ENCODE results near the gene SLC6A5.
A peak's percentile ranks its signal among the peaks of the same experiment; 100 is the strongest.

The SLC6A5 gene

GRCh38 chr11:20611892-20612291 lies 12.5 kb downstream of the SLC6A5 start:
- in situ Hi-C loops (cut with HindIII; ENCODE audit: low pct_ligation_motif_present, low pct_unique_long_range_greater_than_20kb, low sequenced_read_pairs), result no loop called here
- DNase-seq, result no peak

GRCh38 chr11:20612416-20612815 lies 13.0 kb downstream of the SLC6A5 start:
- DNase-seq, result no peak
- in situ Hi-C loops (cut with HindIII; ENCODE audit: low pct_ligation_motif_present, low pct_unique_long_range_greater_than_20kb, low sequenced_read_pairs), result no loop called here

DNA sequence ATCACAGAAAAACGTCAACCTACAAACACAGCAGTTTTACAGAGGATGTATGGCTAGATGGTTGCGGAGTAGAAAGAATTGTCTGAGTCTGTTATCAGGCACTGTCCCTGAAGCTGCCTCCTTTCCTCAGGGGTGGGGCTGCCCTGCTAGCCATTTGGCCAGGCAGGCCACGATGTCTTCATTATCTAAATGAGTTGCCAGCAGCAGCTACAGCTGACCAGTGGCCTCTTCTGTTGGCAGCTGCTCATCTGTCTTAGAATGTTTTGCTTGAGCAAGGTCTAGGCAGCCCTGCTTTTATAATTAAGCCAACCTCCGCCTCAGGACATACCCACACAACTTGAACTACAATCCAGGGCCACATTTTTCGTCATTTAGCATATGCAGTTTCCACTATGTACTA lies 17.5 kb downstream of the SLC6A5 start:
- in situ Hi-C loops (cut with HindIII; ENCODE audit: low pct_ligation_motif_present, low pct_unique_long_range_greater_than_20kb, low sequenced_read_pairs), result no loop called here
- no peak for DNase-seq

DNA sequence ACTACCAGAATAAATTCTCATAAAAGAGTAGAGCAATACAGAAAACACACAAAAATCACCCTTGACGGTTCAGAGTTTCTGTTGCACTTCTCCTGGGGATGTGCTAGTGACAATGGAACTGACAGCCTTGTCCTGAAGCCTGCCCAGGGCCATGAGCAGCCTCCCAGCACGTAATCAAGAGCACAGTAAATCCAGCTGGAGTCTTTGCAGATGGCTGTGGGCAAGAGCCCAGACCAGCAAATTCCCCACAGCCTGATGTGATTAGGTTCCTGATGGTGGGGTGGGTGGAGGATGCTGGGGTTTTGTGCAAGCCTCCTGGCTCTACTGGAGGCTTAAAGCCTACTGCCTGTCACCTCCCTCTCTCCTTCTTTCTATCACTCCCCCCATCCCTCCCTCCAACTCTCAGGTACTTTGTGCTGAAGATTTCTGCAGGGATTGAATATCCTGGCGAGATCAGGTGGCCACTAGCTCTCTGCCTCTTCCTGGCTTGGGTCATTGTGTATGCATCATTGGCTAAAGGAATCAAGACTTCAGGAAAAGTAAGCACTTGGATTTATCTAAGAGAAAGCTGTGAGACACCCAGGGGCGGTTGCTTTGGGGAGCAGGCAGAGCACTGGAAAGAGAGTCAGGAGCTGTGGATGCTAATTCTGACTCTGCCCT lies 18.1 kb downstream of the SLC6A5 start:
- in situ Hi-C loops (cut with HindIII; ENCODE audit: low pct_ligation_motif_present, low pct_unique_long_range_greater_than_20kb, low sequenced_read_pairs), result no loop called here

DNA sequence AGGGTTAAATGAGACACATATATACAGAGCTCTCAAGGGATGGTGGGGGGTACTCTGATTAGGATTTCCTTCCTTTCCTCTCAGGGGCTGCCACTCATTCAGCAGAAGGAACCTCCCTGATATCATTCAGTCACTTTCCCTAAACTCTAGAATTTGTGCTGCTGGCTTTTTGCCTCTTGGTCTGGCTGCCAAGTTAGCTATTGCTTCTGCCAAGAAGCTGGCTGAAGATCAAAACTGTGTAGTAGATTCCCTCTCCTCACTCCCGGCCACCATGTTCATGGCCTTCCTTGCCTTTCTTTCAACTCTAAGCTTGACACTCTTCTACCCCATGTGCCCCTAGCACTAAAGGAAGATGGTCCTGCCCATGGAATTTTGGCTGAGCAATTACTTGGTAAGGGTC lies 18.7 kb downstream of the SLC6A5 start:
- in situ Hi-C loops (cut with HindIII; ENCODE audit: low pct_ligation_motif_present, low pct_unique_long_range_greater_than_20kb, low sequenced_read_pairs), result no loop called here
- DNase-seq, result no peak

More for the DNA sequence above, 18.1 kb downstream of the SLC6A5 start:
- DNase-seq, result no peak

GRCh38 chr11:20620988-20621387 lies 21.6 kb downstream of the SLC6A5 start:
- DNase-seq, result no peak
- in situ Hi-C loops (cut with HindIII; ENCODE audit: low pct_ligation_motif_present, low pct_unique_long_range_greater_than_20kb, low sequenced_read_pairs), result no loop called here

GRCh38 chr11:20621679-20622078 lies 22.3 kb downstream of the SLC6A5 start:
- no peak for DNase-seq
- in situ Hi-C loops (cut with HindIII; ENCODE audit: low pct_ligation_motif_present, low pct_unique_long_range_greater_than_20kb, low sequenced_read_pairs), result no loop called here

GRCh38 chr11:20623252-20623651 lies 23.8 kb downstream of the SLC6A5 start:
- DNase-seq, result no peak
- in situ Hi-C loops (cut with HindIII; ENCODE audit: low pct_ligation_motif_present, low pct_unique_long_range_greater_than_20kb, low sequenced_read_pairs), result no loop called here

DNA sequence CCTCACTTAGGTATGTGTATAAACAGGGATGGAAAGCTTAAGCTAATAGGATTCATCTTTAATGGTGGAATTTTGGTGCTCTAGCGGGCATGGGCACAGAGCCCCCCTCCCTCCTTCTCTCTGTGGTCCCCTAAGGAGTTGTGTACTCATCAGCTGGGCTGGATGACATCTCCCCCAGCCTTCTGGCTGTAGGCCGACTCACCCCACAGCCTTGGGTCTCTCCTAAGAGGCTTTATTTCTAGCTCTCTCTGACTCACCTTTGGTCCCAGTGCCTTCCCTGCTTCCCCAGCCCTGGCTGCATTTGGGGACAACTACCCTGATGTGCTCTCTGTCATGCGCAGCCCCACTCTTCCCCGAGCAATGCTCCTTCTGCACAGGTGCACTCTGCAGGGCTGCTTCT lies 26.9 kb downstream of the SLC6A5 start:
- no peak for DNase-seq
- in situ Hi-C loops (cut with HindIII; ENCODE audit: low pct_ligation_motif_present, low pct_unique_long_range_greater_than_20kb, low sequenced_read_pairs), result no loop called here

DNA sequence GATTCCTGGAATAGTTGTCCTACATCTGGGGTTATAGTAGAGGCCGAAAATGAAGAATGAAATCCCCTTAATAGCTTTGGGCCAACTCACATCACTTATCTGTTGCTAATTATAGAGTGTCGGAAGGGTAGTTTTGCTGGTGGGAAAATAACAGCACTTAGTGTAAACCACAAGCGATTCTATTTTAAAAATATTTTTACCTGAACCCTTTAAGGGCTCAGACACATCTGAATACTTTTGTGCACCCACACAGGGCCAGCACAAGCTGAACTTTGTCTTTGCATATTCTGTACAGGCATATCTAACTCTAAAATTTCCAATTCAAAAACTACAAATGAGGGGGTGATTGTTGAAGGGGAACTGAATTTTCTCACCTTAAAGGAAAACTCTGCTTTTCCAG lies 27.6 kb downstream of the SLC6A5 start:
- in situ Hi-C loops (cut with HindIII; ENCODE audit: low pct_ligation_motif_present, low pct_unique_long_range_greater_than_20kb, low sequenced_read_pairs), result no loop called here

GRCh38 chr11:20627701-20628100 lies 28.3 kb downstream of the SLC6A5 start:
- DNase-seq, result no peak

More for the DNA sequence above, 27.6 kb downstream of the SLC6A5 start:
- DNase-seq, result no peak

GRCh38 chr11:20631519-20632168 lies 32.2 kb downstream of the SLC6A5 start:
- in situ Hi-C loops (cut with HindIII; ENCODE audit: low pct_ligation_motif_present, low pct_unique_long_range_greater_than_20kb, low sequenced_read_pairs), result no loop called here
- no peak for DNase-seq

More at GRCh38 chr11:20627701-20628100, 28.3 kb downstream of the SLC6A5 start:
- in situ Hi-C loops (cut with HindIII; ENCODE audit: low pct_ligation_motif_present, low pct_unique_long_range_greater_than_20kb, low sequenced_read_pairs), result no loop called here

DNA sequence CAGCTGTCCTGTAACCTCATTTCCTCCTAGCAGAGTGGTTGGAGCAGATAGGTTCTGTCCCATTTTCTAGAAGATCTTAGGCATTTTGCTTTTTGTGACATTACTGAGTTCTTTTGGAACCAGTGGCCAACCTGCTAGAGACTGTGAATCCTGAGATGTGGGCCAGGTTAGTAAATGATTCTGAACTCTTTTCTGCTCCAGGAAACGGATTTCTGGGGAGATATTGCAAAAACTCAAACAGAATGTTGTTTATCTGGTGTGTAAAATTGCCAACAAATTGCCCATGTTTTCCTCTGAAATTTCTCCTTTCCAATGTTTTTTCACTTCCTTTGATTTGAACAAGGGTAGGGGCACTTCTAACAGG lies 32.7 kb downstream of the SLC6A5 start:
- DNase-seq, result no peak
- in situ Hi-C loops (cut with HindIII; ENCODE audit: low pct_ligation_motif_present, low pct_unique_long_range_greater_than_20kb, low sequenced_read_pairs), result no loop called here

- in situ Hi-C loops (cut with HindIII; ENCODE audit: low pct_ligation_motif_present, low pct_unique_long_range_greater_than_20kb, low sequenced_read_pairs), result no loop called here
- no peak for DNase-seq
Measured at GRCh38 chr11:20634044-20634443, 34.6 kb downstream of the SLC6A5 start.

DNA sequence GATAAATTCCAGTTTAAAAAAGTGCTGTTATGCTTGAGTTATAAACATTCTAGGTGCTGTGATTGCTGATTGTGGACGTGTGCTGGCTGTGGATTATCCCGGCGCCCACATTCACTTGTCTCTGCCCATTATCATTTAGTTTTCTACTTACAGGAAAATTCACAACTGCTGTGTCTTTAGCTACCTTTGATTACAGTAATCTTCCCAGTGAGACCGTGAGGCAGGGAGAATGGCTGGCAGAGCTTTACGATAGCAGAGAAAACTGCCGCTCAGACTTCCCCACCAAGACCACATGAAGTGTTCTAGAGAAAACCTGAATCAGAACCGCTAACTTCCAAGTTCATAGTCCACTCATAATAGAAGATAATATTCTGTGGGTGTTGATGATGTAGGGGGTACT lies 35.4 kb downstream of the SLC6A5 start:
- in situ Hi-C loops (cut with HindIII; ENCODE audit: low pct_ligation_motif_present, low pct_unique_long_range_greater_than_20kb, low sequenced_read_pairs), result no loop called here
- DNase-seq, result no peak

DNA sequence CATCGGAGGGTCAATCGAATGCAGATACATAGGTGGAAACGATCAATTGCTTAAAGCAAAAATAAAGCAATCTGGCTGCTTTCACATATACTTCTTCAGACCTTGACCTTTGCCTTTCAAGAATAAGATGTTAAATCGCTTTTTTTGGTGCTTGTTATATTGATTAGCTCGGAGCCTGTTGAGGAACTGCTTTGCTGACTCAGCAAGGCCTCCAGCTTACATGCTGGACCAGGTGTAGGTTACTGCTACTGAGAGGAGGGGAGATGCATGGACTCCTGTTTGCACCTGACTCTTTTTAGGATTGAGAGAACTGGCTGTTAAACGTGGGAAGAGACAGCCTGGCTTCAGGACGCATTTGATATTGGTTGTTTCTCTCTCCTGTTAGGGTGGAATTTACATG lies 38.7 kb downstream of the SLC6A5 start:
- in situ Hi-C loops (cut with HindIII; ENCODE audit: low pct_ligation_motif_present, low pct_unique_long_range_greater_than_20kb, low sequenced_read_pairs), result no loop called here
- DNase-seq, result no peak

DNA sequence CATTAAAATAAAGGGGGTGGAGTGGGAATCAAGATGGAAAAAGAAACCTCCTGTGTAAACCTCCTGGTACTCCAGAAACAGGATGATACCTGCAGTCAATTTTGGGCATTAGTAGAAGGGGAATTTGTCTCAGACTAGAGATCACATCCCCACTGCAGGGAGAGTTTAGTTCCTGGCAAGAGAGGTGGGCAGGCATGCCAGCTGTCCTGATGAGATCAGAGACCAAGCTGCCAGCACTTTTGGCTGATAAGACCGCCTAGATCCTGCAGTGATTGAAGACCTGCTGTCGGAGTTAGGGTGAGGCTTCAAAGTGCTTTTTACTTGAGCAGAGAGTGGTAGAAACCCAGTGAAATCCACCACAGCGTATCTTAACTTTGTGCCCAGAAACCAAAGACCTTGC lies 40.3 kb downstream of the SLC6A5 start:
- DNase-seq, result no peak
- in situ Hi-C loops (cut with HindIII; ENCODE audit: low pct_ligation_motif_present, low pct_unique_long_range_greater_than_20kb, low sequenced_read_pairs), result no loop called here

GRCh38 chr11:20640401-20640800 lies 41.0 kb downstream of the SLC6A5 start:
- no peak for DNase-seq
- in situ Hi-C loops (cut with HindIII; ENCODE audit: low pct_ligation_motif_present, low pct_unique_long_range_greater_than_20kb, low sequenced_read_pairs), result no loop called here

GRCh38 chr11:20644360-20644759 lies 45.0 kb downstream of the SLC6A5 start:
- no peak for DNase-seq
- in situ Hi-C loops (cut with HindIII; ENCODE audit: low pct_ligation_motif_present, low pct_unique_long_range_greater_than_20kb, low sequenced_read_pairs), result no loop called here

DNA sequence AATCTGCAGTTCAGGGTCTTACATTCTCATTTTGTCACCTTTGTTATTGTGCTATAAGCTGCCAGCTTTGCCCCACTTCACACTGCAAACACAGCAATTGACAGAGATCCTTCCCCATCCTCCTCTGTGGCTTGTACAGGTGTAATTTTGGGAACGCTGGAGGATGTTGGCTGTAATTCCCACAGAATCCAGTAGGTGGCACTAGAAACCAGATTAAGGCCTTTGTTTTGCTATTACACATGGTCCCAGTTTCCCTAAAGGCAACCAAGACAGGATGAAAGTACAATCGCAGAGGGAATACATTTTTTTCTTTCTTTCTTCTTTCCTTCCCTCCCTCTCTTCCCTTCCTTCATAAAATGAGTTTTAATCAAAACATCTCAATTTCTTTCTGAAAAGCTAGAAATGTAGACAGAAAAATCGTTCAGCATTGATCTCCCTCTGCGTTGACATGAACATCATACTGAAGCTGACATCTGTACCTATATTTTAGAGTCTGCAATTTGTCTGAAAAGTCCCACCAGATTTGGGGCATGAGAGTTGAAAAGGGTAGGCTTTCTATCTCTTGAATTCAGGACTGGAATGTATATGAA lies 48.7 kb downstream of the SLC6A5 start:
- peak; percentile 47 for DNase-seq
- in situ Hi-C loops (cut with HindIII; ENCODE audit: low pct_ligation_motif_present, low pct_unique_long_range_greater_than_20kb, low sequenced_read_pairs), result no loop called here

Data from ACHN (cell line).